Measurements from ENCODE around the gene ZDHHC22.

The ZDHHC22 gene

DNA sequence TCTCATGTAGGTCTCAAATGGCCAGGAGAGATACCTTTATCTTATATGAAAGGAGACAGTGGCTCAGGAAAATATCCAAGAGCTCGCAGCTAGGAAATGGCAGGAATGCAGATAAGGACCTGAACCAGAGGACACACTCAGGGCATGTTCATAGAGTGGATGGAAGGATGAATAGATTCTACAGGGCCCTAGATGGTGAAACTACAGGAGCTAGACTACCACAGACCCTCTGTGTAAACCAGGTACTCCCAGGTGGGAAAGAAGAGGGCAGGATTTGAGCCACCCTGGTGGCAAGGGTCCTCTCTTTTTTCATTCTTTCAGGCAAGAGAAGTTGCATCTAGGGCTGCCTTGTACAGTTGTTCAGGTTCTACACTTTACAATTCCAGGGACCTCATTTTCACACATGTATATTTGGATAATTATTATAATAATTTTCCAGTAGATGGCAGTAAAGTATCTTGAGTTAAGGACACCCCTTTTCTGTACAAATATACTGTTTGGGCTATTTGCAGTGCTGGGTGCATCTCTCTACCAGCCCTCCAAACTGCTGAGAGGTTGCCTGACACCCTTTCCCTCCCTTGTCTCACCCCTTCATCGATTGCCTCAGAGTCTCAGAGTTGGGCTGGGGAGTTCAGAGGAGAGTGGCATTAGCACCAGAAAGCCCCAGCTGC is 10.5 kb upstream of the ZDHHC22 start:
- TF ChIP-seq GABPA (IDR thresholded peaks at IDR 0.05; ENCODE audit: low read depth): no peak
- no peak for TF ChIP-seq POLR2AphosphoS5 (IDR thresholded peaks at IDR 0.05; ENCODE audit: low read depth)
- TF ChIP-seq, protein P1, sequence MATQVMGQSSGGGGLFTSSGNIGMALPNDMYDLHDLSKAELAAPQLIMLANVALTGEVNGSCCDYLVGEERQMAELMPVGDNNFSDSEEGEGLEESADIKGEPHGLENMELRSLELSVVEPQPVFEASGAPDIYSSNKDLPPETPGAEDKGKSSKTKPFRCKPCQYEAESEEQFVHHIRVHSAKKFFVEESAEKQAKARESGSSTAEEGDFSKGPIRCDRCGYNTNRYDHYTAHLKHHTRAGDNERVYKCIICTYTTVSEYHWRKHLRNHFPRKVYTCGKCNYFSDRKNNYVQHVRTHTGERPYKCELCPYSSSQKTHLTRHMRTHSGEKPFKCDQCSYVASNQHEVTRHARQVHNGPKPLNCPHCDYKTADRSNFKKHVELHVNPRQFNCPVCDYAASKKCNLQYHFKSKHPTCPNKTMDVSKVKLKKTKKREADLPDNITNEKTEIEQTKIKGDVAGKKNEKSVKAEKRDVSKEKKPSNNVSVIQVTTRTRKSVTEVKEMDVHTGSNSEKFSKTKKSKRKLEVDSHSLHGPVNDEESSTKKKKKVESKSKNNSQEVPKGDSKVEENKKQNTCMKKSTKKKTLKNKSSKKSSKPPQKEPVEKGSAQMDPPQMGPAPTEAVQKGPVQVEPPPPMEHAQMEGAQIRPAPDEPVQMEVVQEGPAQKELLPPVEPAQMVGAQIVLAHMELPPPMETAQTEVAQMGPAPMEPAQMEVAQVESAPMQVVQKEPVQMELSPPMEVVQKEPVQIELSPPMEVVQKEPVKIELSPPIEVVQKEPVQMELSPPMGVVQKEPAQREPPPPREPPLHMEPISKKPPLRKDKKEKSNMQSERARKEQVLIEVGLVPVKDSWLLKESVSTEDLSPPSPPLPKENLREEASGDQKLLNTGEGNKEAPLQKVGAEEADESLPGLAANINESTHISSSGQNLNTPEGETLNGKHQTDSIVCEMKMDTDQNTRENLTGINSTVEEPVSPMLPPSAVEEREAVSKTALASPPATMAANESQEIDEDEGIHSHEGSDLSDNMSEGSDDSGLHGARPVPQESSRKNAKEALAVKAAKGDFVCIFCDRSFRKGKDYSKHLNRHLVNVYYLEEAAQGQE (IDR thresholded peaks at IDR 0.05; ENCODE audit: insufficient replicate concordance, low read depth): no peak
- TF ChIP-seq, protein P2, sequence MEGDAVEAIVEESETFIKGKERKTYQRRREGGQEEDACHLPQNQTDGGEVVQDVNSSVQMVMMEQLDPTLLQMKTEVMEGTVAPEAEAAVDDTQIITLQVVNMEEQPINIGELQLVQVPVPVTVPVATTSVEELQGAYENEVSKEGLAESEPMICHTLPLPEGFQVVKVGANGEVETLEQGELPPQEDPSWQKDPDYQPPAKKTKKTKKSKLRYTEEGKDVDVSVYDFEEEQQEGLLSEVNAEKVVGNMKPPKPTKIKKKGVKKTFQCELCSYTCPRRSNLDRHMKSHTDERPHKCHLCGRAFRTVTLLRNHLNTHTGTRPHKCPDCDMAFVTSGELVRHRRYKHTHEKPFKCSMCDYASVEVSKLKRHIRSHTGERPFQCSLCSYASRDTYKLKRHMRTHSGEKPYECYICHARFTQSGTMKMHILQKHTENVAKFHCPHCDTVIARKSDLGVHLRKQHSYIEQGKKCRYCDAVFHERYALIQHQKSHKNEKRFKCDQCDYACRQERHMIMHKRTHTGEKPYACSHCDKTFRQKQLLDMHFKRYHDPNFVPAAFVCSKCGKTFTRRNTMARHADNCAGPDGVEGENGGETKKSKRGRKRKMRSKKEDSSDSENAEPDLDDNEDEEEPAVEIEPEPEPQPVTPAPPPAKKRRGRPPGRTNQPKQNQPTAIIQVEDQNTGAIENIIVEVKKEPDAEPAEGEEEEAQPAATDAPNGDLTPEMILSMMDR (IDR thresholded peaks at IDR 0.05; ENCODE audit: insufficient read depth, low read length): no peak
- no peak for TF ChIP-seq SPI1 (IDR thresholded peaks at IDR 0.05; ENCODE audit: borderline replicate concordance, low read depth)
- DNase-seq (ENCODE audit: low read depth in 1 of 2, low spot score in 1 of 2): no peak

DNA sequence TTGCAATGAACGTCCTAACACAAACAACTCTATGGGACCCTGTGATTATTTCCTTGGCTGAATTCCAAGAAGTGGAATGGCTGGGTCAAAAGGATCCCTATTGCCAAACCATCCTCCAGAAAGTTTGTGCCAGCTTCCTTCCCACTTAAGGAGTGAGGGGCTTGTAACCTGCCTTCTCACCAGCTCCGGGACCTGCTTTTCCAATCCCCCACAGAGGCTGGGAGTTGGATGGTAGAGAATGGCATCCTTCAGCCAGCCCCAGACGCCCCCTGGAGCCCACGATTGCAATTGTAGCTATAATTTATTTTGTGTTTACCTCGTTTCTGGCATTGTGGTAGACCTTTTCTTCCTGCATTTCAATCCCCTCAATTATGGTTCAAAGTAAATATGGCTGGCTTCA is 9.7 kb upstream of the ZDHHC22 start:
- H3K4me3 ChIP-seq (replicated peaks; ENCODE audit: insufficient read depth, low read length): no peak overlapping the region
- no peak for DNase-seq (ENCODE audit: low read depth in 1 of 2, low spot score in 1 of 2)
- H3K27ac ChIP-seq (replicated peaks): no peak overlapping the region
- no peaks in the 10 kb centered on the region for H3K27me3 ChIP-seq (ENCODE audit: insufficient read depth, poor library complexity, severe bottlenecking)
- no peak for TF ChIP-seq POLR2AphosphoS5 (IDR thresholded peaks at IDR 0.05; ENCODE audit: low read depth)
- no peak for TF ChIP-seq GABPA (IDR thresholded peaks at IDR 0.05; ENCODE audit: low read depth)
- TF ChIP-seq, protein P2 (IDR thresholded peaks at IDR 0.05; ENCODE audit: insufficient read depth, low read length): no peak
- TF ChIP-seq, protein P1 (IDR thresholded peaks at IDR 0.05; ENCODE audit: insufficient replicate concordance, low read depth): no peak
- no peak for TF ChIP-seq SPI1 (IDR thresholded peaks at IDR 0.05; ENCODE audit: borderline replicate concordance, low read depth)

More for the DNA sequence above, 10.5 kb upstream of the ZDHHC22 start:
- no peaks in the 10 kb centered on the region for H3K27me3 ChIP-seq (ENCODE audit: insufficient read depth, poor library complexity, severe bottlenecking)
- no peak overlapping the region for H3K4me3 ChIP-seq (replicated peaks; ENCODE audit: insufficient read depth, low read length)
- no peak overlapping the region for H3K27ac ChIP-seq (replicated peaks)

DNA sequence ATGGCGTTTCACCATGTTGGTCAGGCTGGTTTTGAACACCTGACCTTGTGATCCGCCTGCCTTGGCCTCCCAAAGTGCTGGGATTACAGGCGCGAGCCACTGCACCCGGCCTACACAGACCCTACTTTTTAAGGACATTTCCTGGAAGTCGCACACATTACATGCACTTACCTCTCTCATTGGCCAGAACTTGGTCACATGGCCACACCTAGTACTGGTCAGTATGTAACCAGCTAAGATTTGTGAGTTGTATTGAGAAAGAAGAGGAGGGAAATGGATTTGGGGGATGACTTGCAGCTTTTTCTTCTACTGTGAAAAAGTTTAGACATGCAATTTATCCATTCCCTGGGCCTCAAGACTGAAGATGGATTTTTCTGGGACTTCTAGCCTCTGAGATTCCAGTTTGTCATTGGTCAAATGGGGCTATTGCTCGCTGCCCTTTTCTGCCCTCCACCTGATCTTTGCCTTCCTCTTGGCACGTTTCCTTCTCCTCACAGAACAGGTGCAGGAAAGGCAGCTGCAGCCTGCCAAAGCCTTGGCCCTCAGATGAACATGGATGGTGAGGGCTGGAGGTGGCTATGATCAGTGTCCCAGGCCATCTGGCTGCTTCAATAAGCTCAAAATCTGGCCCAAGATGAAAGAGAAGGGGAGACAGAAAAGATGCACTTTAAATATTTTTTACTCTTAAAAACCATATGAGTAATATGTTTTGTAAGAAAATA is 7.1 kb upstream of the ZDHHC22 start:
- Histone ChIP-seq H3K27ac (replicated peaks) (no peak overlapping the region), H3K27me3 (ENCODE audit: insufficient read depth, poor library complexity, severe bottlenecking) (no peaks in the 10 kb centered on the region), H3K4me3 (replicated peaks; ENCODE audit: insufficient read depth, low read length) (no peak overlapping the region)
- DNase-seq (ENCODE audit: low read depth in 1 of 2, low spot score in 1 of 2): no peak
- TF ChIP-seq GABPA (IDR thresholded peaks at IDR 0.05; ENCODE audit: low read depth) (no peak), SPI1 (IDR thresholded peaks at IDR 0.05; ENCODE audit: borderline replicate concordance, low read depth) (no peak), POLR2AphosphoS5 (IDR thresholded peaks at IDR 0.05; ENCODE audit: low read depth) (no peak)

DNA sequence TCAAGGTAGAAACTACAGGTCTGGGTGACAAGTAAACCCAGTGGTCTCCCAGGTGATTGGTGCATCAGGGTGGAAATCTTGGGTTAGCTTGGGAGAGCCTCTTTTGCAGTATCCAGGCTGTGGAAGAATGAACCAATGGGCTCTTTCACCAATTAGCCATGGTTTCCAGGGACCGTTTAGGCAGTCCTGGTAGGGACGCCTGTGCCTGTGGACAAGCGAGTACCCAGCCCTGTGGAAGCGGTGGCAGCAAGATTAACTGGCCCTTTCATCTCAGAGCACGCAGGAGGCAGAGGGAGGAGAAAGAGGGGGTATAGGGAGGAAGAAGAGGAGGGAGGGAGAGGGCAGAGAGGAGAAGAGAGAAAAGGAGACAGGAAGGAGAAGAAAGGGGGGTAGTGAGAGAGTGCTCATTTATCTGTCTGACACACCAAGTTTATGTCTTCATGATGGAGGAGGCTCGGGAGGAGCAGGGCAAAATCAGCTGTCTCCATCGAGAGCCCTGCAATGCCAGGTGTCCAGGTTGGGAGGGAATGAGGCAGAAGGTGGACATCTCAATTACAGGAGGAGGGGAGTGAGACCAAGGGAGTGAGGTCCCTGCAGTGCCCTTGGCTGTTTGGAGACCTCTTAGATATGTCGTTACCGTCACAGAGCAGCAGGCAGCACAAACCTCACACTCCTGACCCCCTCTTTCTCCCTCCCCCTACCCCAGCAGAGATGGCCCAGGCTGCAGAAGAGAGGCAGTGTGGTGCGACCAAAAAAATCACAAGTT is 4.6 kb upstream of the ZDHHC22 start:
- TF ChIP-seq, protein P1 (IDR thresholded peaks at IDR 0.05; ENCODE audit: insufficient replicate concordance, low read depth): no peak
- no peak for TF ChIP-seq GABPA (IDR thresholded peaks at IDR 0.05; ENCODE audit: low read depth)
- TF ChIP-seq, protein P2 (IDR thresholded peaks at IDR 0.05; ENCODE audit: insufficient read depth, low read length): no peak
- TF ChIP-seq POLR2AphosphoS5 (IDR thresholded peaks at IDR 0.05; ENCODE audit: low read depth): no peak
- TF ChIP-seq SPI1 (IDR thresholded peaks at IDR 0.05; ENCODE audit: borderline replicate concordance, low read depth): no peak
- Histone ChIP-seq H3K4me3 (replicated peaks; ENCODE audit: insufficient read depth, low read length) (no peak overlapping the region), H3K27me3 (ENCODE audit: insufficient read depth, poor library complexity, severe bottlenecking) (no peaks in the 10 kb centered on the region), H3K27ac (replicated peaks) (no peak overlapping the region)
- DNase-seq (ENCODE audit: low read depth in 1 of 2, low spot score in 1 of 2): no peak
